Measurements from ENCODE around the gene BCAR1. TPM values are rescaled to one million over a fixed set of nuclear protein-coding genes. Genes with fewer than 3 reads are reported as not detected.

BCAR1 gene
- total and polyA plus RNA-seq, 10 of the 15 experiments (the other 5 are each of a cell fraction or from before 2014, with no cell fraction given), result 0.13 to 14.1 (median 2.8) TPM; not detected in 1

GRCh38 chr16:75251280-75252048 lies at the start of gene BCAR1 (continued):
- no peak for TF ChIP-seq E2F4 (IDR thresholded peaks at IDR 0.05; ENCODE audit: low read depth, low read length)
- TF ChIP-seq RAD21 (IDR thresholded peaks at IDR 0.05; ENCODE audit: insufficient read depth, low read depth, low read length), result no peak

GRCh38 chr16:75298267-75298666 lies 46.8 kb upstream of the BCAR1 start:
- in situ Hi-C loops (cut with MboI), result no loop called here
- TF ChIP-seq PML (IDR thresholded peaks at IDR 0.05; ENCODE audit: low read length), result no peak
- TF ChIP-seq STAT1 (conservative IDR thresholded peaks at IDR 0.05), result no peak
- TF ChIP-seq TAF1 (IDR thresholded peaks at IDR 0.05; ENCODE audit: borderline replicate concordance, low read depth, low read length), result no peak
- TF ChIP-seq CREM (IDR thresholded peaks at IDR 0.05; ENCODE audit: low read depth), result no peak
- no peak for TF ChIP-seq SUZ12 (IDR thresholded peaks at IDR 0.05; ENCODE audit: unreplicated experiment)
- no peak for TF ChIP-seq PKNOX1 (IDR thresholded peaks at IDR 0.05)
- no peak for TF ChIP-seq SMARCA5 (IDR thresholded peaks at IDR 0.05)
- no peak for TF ChIP-seq BHLHE40 (IDR thresholded peaks at IDR 0.05; ENCODE audit: borderline replicate concordance in 1 of 2, low read depth in 2 of 2, low read length in 1 of 2)
- no peak for TF ChIP-seq ZNF622 (IDR thresholded peaks at IDR 0.05)
- TF ChIP-seq WRNIP1 (IDR thresholded peaks at IDR 0.05; ENCODE audit: borderline replicate concordance, low read depth, low read length), result no peak
- no peak for TF ChIP-seq ZBED1 (IDR thresholded peaks at IDR 0.05; ENCODE audit: borderline replicate concordance)
- BruUV-seq (replicated peaks), result no TSS peak
- WGBS (ENCODE audit: insufficient coverage, insufficient replicate concordance, low lambda C conversion rate, missing lambda C conversion rate), result 83% methylated on average over 6 of the region's 6 CpGs
- ATAC-seq (no peak), DNase-seq (ENCODE audit: low read depth, low spot score) (no peak), FAIRE-seq (no peak)
- intact Hi-C loops (cut with micrococcal nuclease; ENCODE audit: unreplicated experiment), result no loop called here
- Histone ChIP-seq H4K20me1 (ENCODE audit: control insufficient read depth, insufficient read depth) (no peaks in the 10 kb centered on the region), H3K9ac (ENCODE audit: control insufficient read depth, insufficient read depth, low read length) (no peak overlapping the region), H2AFZ (ENCODE audit: control insufficient read depth, low read depth, low read length) (no peak overlapping the region), H3K27ac (ENCODE audit: control insufficient read depth, insufficient read depth) (no peak overlapping the region), H3K27me3 (replicated peaks in 1 of 2; ENCODE audit: control insufficient read depth in 2 of 2, insufficient read depth in 2 of 2, low read length in 1 of 2) (no peaks in the 10 kb centered on the region), H3K4me3 (no peak overlapping the region), H3K4me1 (ENCODE audit: control insufficient read depth, insufficient read depth, low read length) (no peaks in the 10 kb centered on the region), H3K79me2 (ENCODE audit: control insufficient read depth, insufficient read depth, low read length) (no peaks in the 10 kb centered on the region), H3K36me3 (ENCODE audit: control insufficient read depth in 2 of 2, insufficient read depth in 2 of 2, low read length in 1 of 2) (no peaks in the 10 kb centered on the region; a peak in 1 of 4 replicates), H3K9me3 (replicated peaks; ENCODE audit: control insufficient read depth, insufficient read depth, low read length) (no peaks in the 10 kb centered on the region), H3K4me2 (ENCODE audit: control insufficient read depth, insufficient read depth) (no peak overlapping the region)
- ChIA-PET CTCF (no interaction called here), SMC1A (ENCODE audit: uncharacterized antibody, unreplicated experiment) (interaction anchor here (0.6 kb wide), 1 partner anchor 348 kb away, joined by 3 read pairs; no protein-coding TSS in a partner anchor), POLR2A (no interaction called here), RAD21 (ENCODE audit: unreplicated experiment) (no interaction called here)
